GM12878 (cell line): ENCODE data around the gene NUP210. TPM values are rescaled to one million over a fixed set of nuclear protein-coding genes. Genes with fewer than 3 reads are reported as not detected.
A peak's percentile ranks its signal among the peaks of the same experiment; 100 is the strongest.

Source experiments
- ATAC-seq: fragments of 200-7000 bp; cut with Tn5 transposase; 3 replicates; pipeline ENCODE4 v1.9.1; 2020; ENCODE audit warnings: mild to moderate bottlenecking, moderate library complexity
- BruUV-seq: library from RNA; stranded (reverse); fragments of 400-500 nt; replicated peaks from 2 replicates; lab custom pipeline; 2021; lab: Mats Ljungman, UMichigan
- CTCF ChIA-PET: fragments of 300-600 bp; sonication (Branson Sonifier 250); formaldehyde crosslinking; extraction: SDS; loops from one replicate; lab custom pipeline; 2021; ENCODE audit warnings: inconsistent platforms; lab: Yijun Ruan, JAX
- POLR2A ChIA-PET: fragments of 350-600 bp; formaldehyde crosslinking; extraction: SDS; loops from one replicate; lab custom pipeline; 2021; ENCODE audit warnings: inconsistent platforms; lab: Charles Lee
- RAD21 ChIA-PET: fragments of 300-600 bp; sonication (Branson Sonifier 250); formaldehyde crosslinking; loops from one replicate; lab custom pipeline; 2023; ENCODE audit warnings: antibody characterized with exemption; ENCODE audit not compliant: unreplicated experiment; lab: Charles Lee
- SMC1A ChIA-PET: fragments of 300-600 bp; sonication (Branson Sonifier 250); formaldehyde crosslinking; loops from one replicate; lab custom pipeline; 2023; ENCODE audit not compliant: unreplicated experiment, uncharacterized antibody; lab: Charles Lee
- DNase-seq: peaks from one replicate; pipeline ENCODE4 v3.0.0-alpha.2; 2011; ENCODE audit warnings: low read depth, low spot score
- FAIRE-seq: peaks from 3 replicates; lab custom pipeline; 2011; peaks lifted over from hg19 to GRCh38; lab: Jason Lieb, UNC
- H2AFZ ChIP-seq: 2 replicates; pipeline ENCODE4 v1.6.0; 2011; ENCODE audit warnings: low read depth, low read length, control low read depth; ENCODE audit not compliant: control insufficient read depth
- H3K27ac ChIP-seq: 2 replicates; pipeline ENCODE4 v1.5.1; 2011; ENCODE audit warnings: control low read depth; ENCODE audit not compliant: control insufficient read depth, insufficient read depth
- H3K27me3 ChIP-seq, 2 experiments: replicated peaks in 1 of 2; 2 replicates each; pipeline versions ENCODE4 v1.6.0 to v1.6.1; 2011; ENCODE audit warnings: low read length in 1 of 2; ENCODE audit not compliant: control insufficient read depth in 2 of 2, insufficient read depth in 2 of 2
- H3K36me3 ChIP-seq, 2 experiments: 2 replicates each; pipeline ENCODE4 v1.5.1; 2011; ENCODE audit warnings: low read length in 1 of 2; ENCODE audit not compliant: control insufficient read depth in 2 of 2, insufficient read depth in 2 of 2
- H3K4me1 ChIP-seq: 2 replicates; pipeline ENCODE4 v1.6.1; 2011; ENCODE audit warnings: mild to moderate bottlenecking, low read length, moderate library complexity, mixed read lengths; ENCODE audit not compliant: control insufficient read depth, insufficient read depth
- H3K4me2 ChIP-seq: 2 replicates; pipeline ENCODE4 v1.6.0; 2011; ENCODE audit warnings: control low read depth; ENCODE audit not compliant: control insufficient read depth, insufficient read depth
- H3K4me3 ChIP-seq: fragments of 200-600 bp; sonication (generic); 2 replicates; pipeline ENCODE4 v1.5.1; 2016
- H3K79me2 ChIP-seq: 2 replicates; pipeline ENCODE4 v1.6.0; 2011; ENCODE audit warnings: low read length; ENCODE audit not compliant: control insufficient read depth, insufficient read depth
- H3K9ac ChIP-seq: 2 replicates; pipeline ENCODE4 v1.8.0; 2011; ENCODE audit warnings: low read length, control low read depth, mixed read lengths; ENCODE audit not compliant: control insufficient read depth, insufficient read depth
- H3K9me3 ChIP-seq: replicated peaks from 3 replicates; pipeline ENCODE4 v1.5.1; 2011; ENCODE audit warnings: mild to moderate bottlenecking, low read length; ENCODE audit not compliant: control insufficient read depth, insufficient read depth
- H4K20me1 ChIP-seq: 2 replicates; pipeline ENCODE4 v1.6.0; 2011; ENCODE audit not compliant: control insufficient read depth, insufficient read depth
- EGR1 ChIP-seq, 2 experiments: IDR thresholded peaks; 1 replicate in 1 of 2; 2 replicates in 1 of 2; pipeline ENCODE4 v1.6.1; 2011 to 2012; ENCODE audit warnings: low read depth in 2 of 2, low read length in 2 of 2, borderline replicate concordance in 1 of 2, mild to moderate bottlenecking in 1 of 2, moderate library complexity in 1 of 2
- HCFC1 ChIP-seq: fragments of 150-350 bp; IDR thresholded peaks from 2 replicates; pipeline ENCODE4 v1.6.1; 2014; ENCODE audit warnings: low read length
- MEF2B ChIP-seq: fragments of 450-650 bp; IDR thresholded peaks from 2 replicates; pipeline ENCODE4 v1.6.1; 2018; ENCODE audit warnings: mild to moderate bottlenecking, moderate library complexity; ENCODE audit not compliant: partially characterized antibody, poor library complexity, severe bottlenecking
- SP1 ChIP-seq: IDR thresholded peaks from one replicate; pipeline ENCODE4 v1.6.1; 2011; ENCODE audit warnings: low read depth, low read length
- SREBF1 ChIP-seq: IDR thresholded peaks from 2 replicates; pipeline ENCODE4 v1.6.1; 2012; ENCODE audit warnings: mild to moderate bottlenecking, low read length
- SUZ12 ChIP-seq: fragments of 200-600 bp; sonication (generic); IDR thresholded peaks from one replicate; pipeline ENCODE4 v1.6.1; 2018; ENCODE audit warnings: antibody characterized with exemption, mild to moderate bottlenecking; ENCODE audit not compliant: unreplicated experiment
- TCF3 ChIP-seq: IDR thresholded peaks from 2 replicates; pipeline ENCODE4 v1.6.1; 2012; ENCODE audit warnings: low read depth, mild to moderate bottlenecking, low read length, borderline replicate concordance; ENCODE audit not compliant: insufficient read depth
- WGBS: methylation state at CpG from one replicate; pipeline ENCODE4 v1.1.6; 2016; ENCODE audit warnings: low lambda C conversion rate; ENCODE audit not compliant: insufficient replicate concordance, insufficient coverage; ENCODE audit errors: missing lambda C conversion rate; 5-methylcytosine and 5-hydroxymethylcytosine counted together
- in situ Hi-C: fragments of 300-500 bp; cut with MboI; formaldehyde crosslinking; loops from 9 replicates; pipeline ENCODE4 v1.14.3; 2018; ENCODE audit warnings: mixed read lengths
- intact Hi-C: fragments of 100-400 bp; cut with micrococcal nuclease; formaldehyde crosslinking; loops from one replicate; pipeline ENCODE4 v1.14.2; 2022; ENCODE audit not compliant: unreplicated experiment
- polyA plus RNA-seq, 11 experiments: library from polyadenylated mRNA; depleted of rRNA in 4 of 11; unstranded in 6 of 11; stranded (reverse) in 5 of 11; fragments of >200 nt; fragmentation: Nextera tagmentation in 4 of 11; fragmentation: Illumina TruSeq in 1 of 11; extraction: Ambion mirVana in 4 of 11; extraction: Trizol in 1 of 11; gene quantifications; 1 replicate in 1 of 11; 2 replicates in 10 of 11; pipeline versions ENCODE4 v1.2.1 to v1.2.3, GENCODE V29; 2011 to 2016; ENCODE audit warnings: inconsistent platforms in 2 of 11, missing spikeins in 2 of 11, low read depth in 1 of 11
- total RNA-seq, 4 experiments: library from RNA; depleted of rRNA in 3 of 4; stranded (reverse); fragments of >200 nt in 3 of 4; fragmentation: Illumina TruSeq in 1 of 4; extraction: Trizol in 1 of 4; gene quantifications; 2 replicates each; pipeline versions ENCODE4 v1.2.1 to v1.2.3, GENCODE V29; 2013 to 2021
- TF ChIP-seq, protein P1 (sequence below): fragments of 450-650 bp; IDR thresholded peaks from 2 replicates; pipeline ENCODE4 v1.6.1; 2017; ENCODE audit warnings: low read depth, mild to moderate bottlenecking, moderate library complexity
- TF ChIP-seq, protein P2 (sequence below): fragments of 450-650 bp; IDR thresholded peaks from 2 replicates; pipeline ENCODE4 v1.6.1; 2016; ENCODE audit warnings: mild to moderate bottlenecking, moderate library complexity, borderline replicate concordance
- TF ChIP-seq, protein P3 (sequence below), 3 experiments: IDR thresholded peaks in 2 of 3; conservative IDR thresholded peaks in 1 of 3; 2 replicates each; pipeline ENCODE4 v1.5.1; 2011; ENCODE audit warnings: low read depth in 3 of 3, low read length in 3 of 3, mild to moderate bottlenecking in 3 of 3, control low read depth in 2 of 3, moderate library complexity in 2 of 3, inconsistent platforms in 1 of 3, mixed read lengths in 1 of 3; ENCODE audit not compliant: control insufficient read depth in 2 of 3, insufficient read depth in 1 of 3; ENCODE audit errors: extremely low read depth in 1 of 3

Gene NUP210
- total and polyA plus RNA-seq, 10 of the 15 experiments (the other 5 are each of a cell fraction or from before 2014, with no cell fraction given), result 2.9 to 150 (median 76.0) TPM

DNA sequence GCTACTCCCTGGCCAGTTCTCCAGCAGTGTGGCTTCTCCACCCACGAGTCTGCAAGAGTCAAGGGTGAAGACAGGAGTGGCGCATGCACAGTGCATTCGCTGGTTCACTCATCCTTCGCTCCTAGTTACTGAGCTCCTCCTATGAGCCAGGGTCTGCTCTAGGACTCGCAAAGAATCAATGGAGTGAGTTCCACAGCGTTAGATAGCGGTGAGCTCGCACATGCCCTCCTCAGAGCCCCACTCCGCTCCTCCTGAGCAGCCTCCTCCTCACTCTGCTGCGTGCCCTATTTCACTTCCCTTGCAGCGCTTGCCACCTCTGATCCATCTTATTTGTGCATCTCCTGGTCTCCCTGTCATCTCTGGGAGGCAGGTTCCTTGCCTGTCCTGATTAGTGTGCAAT is 63.0 kb downstream of the NUP210 start (continued):
- 0 out of 2 replicates have a peak, but pooled peaks have one; percentile 55 for TF ChIP-seq TCF3
- TF ChIP-seq, protein P1, sequence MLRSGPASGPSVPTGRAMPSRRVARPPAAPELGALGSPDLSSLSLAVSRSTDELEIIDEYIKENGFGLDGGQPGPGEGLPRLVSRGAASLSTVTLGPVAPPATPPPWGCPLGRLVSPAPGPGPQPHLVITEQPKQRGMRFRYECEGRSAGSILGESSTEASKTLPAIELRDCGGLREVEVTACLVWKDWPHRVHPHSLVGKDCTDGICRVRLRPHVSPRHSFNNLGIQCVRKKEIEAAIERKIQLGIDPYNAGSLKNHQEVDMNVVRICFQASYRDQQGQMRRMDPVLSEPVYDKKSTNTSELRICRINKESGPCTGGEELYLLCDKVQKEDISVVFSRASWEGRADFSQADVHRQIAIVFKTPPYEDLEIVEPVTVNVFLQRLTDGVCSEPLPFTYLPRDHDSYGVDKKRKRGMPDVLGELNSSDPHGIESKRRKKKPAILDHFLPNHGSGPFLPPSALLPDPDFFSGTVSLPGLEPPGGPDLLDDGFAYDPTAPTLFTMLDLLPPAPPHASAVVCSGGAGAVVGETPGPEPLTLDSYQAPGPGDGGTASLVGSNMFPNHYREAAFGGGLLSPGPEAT, result no peak
- TF ChIP-seq SUZ12, result no peak
- no peak for TF ChIP-seq HCFC1

DNA sequence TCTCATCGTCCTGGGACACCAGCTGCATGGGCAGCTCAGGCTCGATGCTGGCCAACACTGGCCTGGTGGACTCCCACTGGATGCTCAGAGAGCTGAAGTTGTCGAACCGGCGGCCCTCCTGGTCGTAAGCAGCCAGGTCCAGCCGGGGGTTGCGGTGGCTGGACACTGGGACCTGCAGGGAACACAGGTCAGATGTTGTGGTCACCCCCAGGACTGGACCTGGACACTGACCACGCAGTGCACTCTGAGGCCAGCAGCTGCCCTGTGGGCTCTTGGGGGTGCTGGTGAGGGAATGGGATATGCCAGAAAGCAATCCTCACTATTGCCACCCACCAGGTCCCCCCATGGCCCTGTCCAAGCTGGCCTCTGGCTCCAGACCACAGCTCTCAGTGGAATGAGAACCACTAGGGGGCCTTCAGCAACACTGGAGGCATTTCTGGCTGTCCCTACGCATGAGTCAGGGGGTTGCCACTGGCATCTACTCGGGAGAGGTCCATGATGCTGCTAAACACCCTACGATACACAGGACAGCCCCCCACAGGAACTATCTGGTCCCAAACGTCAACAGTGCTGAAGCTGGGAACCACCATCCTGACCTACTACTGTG is 66.1 kb downstream of the NUP210 start:
- CTCF ChIA-PET, result interaction anchor here (1.1 to 3.4 kb wide), 4 partner anchors 99 to 262 kb away, joined by 3 to 16 read pairs (median 6); no protein-coding TSS in a partner anchor
- Histone ChIP-seq H3K4me2 (no peak overlapping the region), H3K36me3 (peaks cover 35 to 57% of the 10 kb centered on the region in 2 experiments), H2AFZ (no peak overlapping the region), H3K27me3 (no peaks in the 10 kb centered on the region), H3K79me2 (no peaks in the 10 kb centered on the region), H3K9ac (no peak overlapping the region), H3K27ac (no peak overlapping the region), H3K9me3 (no peaks in the 10 kb centered on the region), H3K4me1 (no peaks in the 10 kb centered on the region), H4K20me1 (no peaks in the 10 kb centered on the region), H3K4me3 (no peak overlapping the region)
- ATAC-seq (no peak), FAIRE-seq (no peak), DNase-seq (no peak)
- RAD21 ChIA-PET, result interaction anchor here (0.8 to 1.2 kb wide), 2 partner anchors 124 to 262 kb away, joined by 3 to 4 read pairs; no protein-coding TSS in a partner anchor
- SMC1A ChIA-PET, result interaction anchor here (1.2 to 2.0 kb wide), 2 partner anchors 98 to 262 kb away, joined by 4 to 11 read pairs; no protein-coding TSS in a partner anchor
- in situ Hi-C loops (no loop called here), intact Hi-C loops (no loop called here)
- no TSS peak for BruUV-seq
- WGBS, result 79% methylated on average over 13 of the region's 13 CpGs
- TF ChIP-seq MEF2B, result no peak
- no peak for TF ChIP-seq EGR1 (IDR thresholded peaks at IDR 0.05; ENCODE audit: borderline replicate concordance in 1 of 2, low read depth in 2 of 2, low read length in 2 of 2)
- no peak for TF ChIP-seq SP1
- no peak for TF ChIP-seq SREBF1
- TF ChIP-seq, protein P2, sequence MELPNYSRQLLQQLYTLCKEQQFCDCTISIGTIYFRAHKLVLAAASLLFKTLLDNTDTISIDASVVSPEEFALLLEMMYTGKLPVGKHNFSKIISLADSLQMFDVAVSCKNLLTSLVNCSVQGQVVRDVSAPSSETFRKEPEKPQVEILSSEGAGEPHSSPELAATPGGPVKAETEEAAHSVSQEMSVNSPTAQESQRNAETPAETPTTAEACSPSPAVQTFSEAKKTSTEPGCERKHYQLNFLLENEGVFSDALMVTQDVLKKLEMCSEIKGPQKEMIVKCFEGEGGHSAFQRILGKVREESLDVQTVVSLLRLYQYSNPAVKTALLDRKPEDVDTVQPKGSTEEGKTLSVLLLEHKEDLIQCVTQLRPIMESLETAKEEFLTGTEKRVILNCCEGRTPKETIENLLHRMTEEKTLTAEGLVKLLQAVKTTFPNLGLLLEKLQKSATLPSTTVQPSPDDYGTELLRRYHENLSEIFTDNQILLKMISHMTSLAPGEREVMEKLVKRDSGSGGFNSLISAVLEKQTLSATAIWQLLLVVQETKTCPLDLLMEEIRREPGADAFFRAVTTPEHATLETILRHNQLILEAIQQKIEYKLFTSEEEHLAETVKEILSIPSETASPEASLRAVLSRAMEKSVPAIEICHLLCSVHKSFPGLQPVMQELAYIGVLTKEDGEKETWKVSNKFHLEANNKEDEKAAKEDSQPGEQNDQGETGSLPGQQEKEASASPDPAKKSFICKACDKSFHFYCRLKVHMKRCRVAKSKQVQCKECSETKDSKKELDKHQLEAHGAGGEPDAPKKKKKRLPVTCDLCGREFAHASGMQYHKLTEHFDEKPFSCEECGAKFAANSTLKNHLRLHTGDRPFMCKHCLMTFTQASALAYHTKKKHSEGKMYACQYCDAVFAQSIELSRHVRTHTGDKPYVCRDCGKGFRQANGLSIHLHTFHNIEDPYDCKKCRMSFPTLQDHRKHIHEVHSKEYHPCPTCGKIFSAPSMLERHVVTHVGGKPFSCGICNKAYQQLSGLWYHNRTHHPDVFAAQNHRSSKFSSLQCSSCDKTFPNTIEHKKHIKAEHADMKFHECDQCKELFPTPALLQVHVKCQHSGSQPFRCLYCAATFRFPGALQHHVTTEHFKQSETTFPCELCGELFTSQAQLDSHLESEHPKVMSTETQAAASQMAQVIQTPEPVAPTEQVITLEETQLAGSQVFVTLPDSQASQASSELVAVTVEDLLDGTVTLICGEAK, result no peak
- TF ChIP-seq, protein P3, sequence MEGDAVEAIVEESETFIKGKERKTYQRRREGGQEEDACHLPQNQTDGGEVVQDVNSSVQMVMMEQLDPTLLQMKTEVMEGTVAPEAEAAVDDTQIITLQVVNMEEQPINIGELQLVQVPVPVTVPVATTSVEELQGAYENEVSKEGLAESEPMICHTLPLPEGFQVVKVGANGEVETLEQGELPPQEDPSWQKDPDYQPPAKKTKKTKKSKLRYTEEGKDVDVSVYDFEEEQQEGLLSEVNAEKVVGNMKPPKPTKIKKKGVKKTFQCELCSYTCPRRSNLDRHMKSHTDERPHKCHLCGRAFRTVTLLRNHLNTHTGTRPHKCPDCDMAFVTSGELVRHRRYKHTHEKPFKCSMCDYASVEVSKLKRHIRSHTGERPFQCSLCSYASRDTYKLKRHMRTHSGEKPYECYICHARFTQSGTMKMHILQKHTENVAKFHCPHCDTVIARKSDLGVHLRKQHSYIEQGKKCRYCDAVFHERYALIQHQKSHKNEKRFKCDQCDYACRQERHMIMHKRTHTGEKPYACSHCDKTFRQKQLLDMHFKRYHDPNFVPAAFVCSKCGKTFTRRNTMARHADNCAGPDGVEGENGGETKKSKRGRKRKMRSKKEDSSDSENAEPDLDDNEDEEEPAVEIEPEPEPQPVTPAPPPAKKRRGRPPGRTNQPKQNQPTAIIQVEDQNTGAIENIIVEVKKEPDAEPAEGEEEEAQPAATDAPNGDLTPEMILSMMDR (IDR thresholded peaks at IDR 0.05 in 2 of 3, conservative IDR thresholded peaks at IDR 0.05 in 1 of 3; ENCODE audit: control insufficient read depth in 2 of 3, extremely low read depth in 1 of 3, insufficient read depth in 1 of 3, low read depth in 3 of 3, low read length in 3 of 3), result peak in 1 of 3 experiments; percentile 8; a peak in 1 of 6 replicates
- POLR2A ChIA-PET, result interaction anchor here (1.3 kb wide), 1 partner anchor 10 kb away, joined by 3 read pairs; no protein-coding TSS in a partner anchor
